Right atrium auricular region (tissue), 2 donors: Measurements from ENCODE around the gene SCAP. TPM values are rescaled to one million over a fixed set of nuclear protein-coding genes. Genes with fewer than 3 reads are reported as not detected.

Experiments used
- DNase-seq: peaks from one replicate; pipeline ENCODE4 v3.0.0-alpha.2; 2019; ENCODE audit warnings: low spot score
- H3K27ac ChIP-seq, 2 donors: fragments of 200-600 bp; sonication (generic); 1 replicate in 1 of 2; 2 replicates in 1 of 2; pipeline ENCODE4 v1.5.1; 2016 to 2019
- H3K27me3 ChIP-seq, 2 donors: fragments of 200-600 bp; sonication (generic); one replicate each; pipeline versions ENCODE4 v1.5.1 to v1.6.0; 2017 to 2019
- H3K36me3 ChIP-seq: fragments of 200-600 bp; sonication (generic); one replicate; pipeline ENCODE4 v1.5.1; 2016
- H3K4me1 ChIP-seq, 2 donors: fragments of 200-600 bp; sonication (generic); one replicate each; pipeline versions ENCODE4 v1.5.1 to v1.6.0; 2017 to 2019
- H3K4me3 ChIP-seq, 2 donors: fragments of 200-600 bp; sonication (generic); 1 replicate in 1 of 2; 2 replicates in 1 of 2; pipeline ENCODE4 v1.5.1; 2017 to 2019; ENCODE audit warnings: mild to moderate bottlenecking in 1 of 2, moderate library complexity in 1 of 2
- H3K9me3 ChIP-seq, 2 donors: fragments of 200-600 bp; sonication (generic); one replicate each; pipeline ENCODE4 v1.5.1; 2019
- total RNA-seq, 2 donors: library from RNA; depleted of rRNA; stranded (reverse); fragments of >200 nt; gene quantifications; one replicate each; pipeline ENCODE4 v1.1.0, GENCODE V29; 2016
- TF ChIP-seq, protein P1 (sequence below), 2 donors: fragments of 200-600 bp; sonication (generic); IDR thresholded peaks; one replicate each; pipeline ENCODE4 v1.5.1; 2019; ENCODE audit warnings: antibody characterized with exemption in 2 of 2

SCAP gene
- total RNA-seq, 2 donors from 2014 or later: 46.5 to 57.3 TPM

DNA sequence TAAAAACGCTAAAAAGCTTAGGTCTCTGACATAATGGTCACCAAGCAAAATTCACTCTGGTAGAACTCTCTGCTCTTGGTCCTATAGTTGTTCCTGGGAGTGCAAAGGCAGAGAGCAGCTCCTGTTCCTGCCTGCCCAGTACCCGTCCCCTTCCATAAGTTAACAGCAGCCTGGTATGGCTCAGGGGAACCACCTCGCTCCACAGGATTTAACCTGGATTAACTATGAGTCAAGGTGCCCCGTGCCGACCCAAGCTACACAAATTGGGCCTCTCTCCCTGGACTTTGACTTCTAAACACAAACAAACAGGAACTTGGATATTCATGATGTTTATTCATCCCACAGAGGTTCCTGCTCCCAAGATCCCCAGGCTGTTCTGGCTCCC, 32.1 kb downstream of the SCAP start:
- Histone ChIP-seq H3K27ac (peak overlapping the region; percentile 64 to 80), H3K27me3 (no peaks in the 10 kb centered on the region), H3K9me3 (no peaks in the 10 kb centered on the region), H3K4me3 (no peak overlapping the region), H3K4me1 (peaks cover 0 to 21% of the 10 kb centered on the region in 2 donors), H3K36me3 (peaks cover 19% of the 10 kb centered on the region)
- DNase-seq: no peak
- TF ChIP-seq, protein P1, sequence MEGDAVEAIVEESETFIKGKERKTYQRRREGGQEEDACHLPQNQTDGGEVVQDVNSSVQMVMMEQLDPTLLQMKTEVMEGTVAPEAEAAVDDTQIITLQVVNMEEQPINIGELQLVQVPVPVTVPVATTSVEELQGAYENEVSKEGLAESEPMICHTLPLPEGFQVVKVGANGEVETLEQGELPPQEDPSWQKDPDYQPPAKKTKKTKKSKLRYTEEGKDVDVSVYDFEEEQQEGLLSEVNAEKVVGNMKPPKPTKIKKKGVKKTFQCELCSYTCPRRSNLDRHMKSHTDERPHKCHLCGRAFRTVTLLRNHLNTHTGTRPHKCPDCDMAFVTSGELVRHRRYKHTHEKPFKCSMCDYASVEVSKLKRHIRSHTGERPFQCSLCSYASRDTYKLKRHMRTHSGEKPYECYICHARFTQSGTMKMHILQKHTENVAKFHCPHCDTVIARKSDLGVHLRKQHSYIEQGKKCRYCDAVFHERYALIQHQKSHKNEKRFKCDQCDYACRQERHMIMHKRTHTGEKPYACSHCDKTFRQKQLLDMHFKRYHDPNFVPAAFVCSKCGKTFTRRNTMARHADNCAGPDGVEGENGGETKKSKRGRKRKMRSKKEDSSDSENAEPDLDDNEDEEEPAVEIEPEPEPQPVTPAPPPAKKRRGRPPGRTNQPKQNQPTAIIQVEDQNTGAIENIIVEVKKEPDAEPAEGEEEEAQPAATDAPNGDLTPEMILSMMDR (IDR thresholded peaks at IDR 0.05): no peak

DNA sequence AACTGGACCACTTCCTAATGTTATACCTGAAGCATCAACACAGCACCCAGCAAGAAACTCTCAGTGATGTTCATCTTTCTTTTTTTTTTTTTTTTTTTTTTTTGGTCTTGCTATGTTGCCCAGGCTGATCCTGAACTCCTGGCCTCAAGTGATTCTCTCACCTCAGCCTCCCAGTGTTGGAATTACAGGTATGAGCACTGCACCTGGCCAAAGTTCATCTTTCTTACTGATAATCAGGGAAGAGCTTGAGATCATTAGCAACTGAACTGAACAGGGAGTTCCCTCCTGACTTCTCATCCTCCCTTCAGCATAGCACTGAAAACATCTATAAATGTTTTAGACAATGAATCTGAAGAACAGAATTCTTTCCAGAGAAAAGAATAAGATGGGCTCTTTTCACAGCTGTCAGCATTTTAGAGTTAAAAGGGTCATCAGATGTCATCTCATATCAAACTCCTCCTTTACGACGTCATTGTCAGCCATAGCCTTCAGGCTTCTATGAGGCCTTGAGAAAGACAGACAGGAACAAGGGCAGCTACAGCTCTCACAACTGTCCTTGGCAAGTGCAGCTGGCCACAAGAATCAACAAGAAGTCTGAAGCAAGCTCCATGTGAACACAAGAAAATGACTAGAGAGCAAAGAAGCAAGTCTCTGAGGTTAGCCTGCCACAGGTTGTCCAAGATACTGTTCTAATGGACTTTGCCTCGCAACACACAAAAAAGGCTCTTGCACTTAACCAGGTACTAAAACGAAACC, 33.8 kb downstream of the SCAP start:
- no peak for DNase-seq
- peaks cover 19% of the 10 kb centered on the region for H3K36me3 ChIP-seq
- H3K4me1 ChIP-seq: peaks cover 0 to 21% of the 10 kb centered on the region in 2 donors
- TF ChIP-seq, protein P1 (IDR thresholded peaks at IDR 0.05): no peak
- no peak overlapping the region for H3K4me3 ChIP-seq
- H3K9me3 ChIP-seq: no peaks in the 10 kb centered on the region
- no peaks in the 10 kb centered on the region for H3K27me3 ChIP-seq
- peak overlapping the region; percentile 64 to 80 for H3K27ac ChIP-seq

DNA sequence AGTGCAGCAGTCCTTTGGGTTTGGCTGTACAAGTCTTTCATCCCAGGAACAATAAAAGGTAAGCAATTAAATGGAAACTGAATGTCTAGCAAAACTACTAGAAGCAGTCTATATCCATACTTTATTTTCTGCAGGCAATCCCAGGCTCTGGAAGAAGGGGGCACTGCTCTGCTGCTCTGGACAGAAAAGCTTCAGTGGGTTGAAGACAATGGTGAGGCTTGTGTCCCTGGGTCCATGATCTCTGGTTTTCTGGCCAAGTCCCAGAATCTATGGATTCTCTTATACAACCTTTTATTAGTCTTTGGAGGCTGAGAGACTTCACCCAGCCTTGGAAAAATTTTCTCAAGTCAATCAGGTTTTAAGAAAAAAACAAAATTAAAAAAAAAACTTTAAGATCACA, 35.6 kb downstream of the SCAP start:
- DNase-seq: no peak
- Histone ChIP-seq H3K27ac (no peak overlapping the region), H3K27me3 (no peaks in the 10 kb centered on the region), H3K4me3 (no peak overlapping the region), H3K36me3 (peaks cover 19% of the 10 kb centered on the region), H3K9me3 (no peaks in the 10 kb centered on the region), H3K4me1 (peaks cover 0 to 21% of the 10 kb centered on the region in 2 donors)
- TF ChIP-seq, protein P1 (IDR thresholded peaks at IDR 0.05): no peak

DNA sequence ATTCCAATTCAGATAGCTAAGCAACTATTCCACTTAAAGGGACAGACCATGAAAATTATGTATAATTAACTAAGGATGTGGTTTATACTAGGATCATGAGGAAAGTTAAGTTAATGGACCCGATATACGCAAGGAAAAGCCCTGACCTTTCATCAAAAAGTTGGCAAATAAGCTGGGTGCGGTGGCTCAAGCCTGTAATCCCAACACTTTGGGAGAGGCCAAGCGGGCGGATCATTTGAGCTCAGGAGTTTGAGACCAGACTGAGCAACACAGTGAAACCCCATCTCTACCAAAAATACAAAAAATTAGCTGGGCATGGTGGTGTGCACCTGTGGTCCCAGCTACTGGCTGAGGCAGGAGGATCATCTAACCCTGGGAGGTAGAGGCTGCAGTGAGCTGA, 39.6 kb downstream of the SCAP start:
- Histone ChIP-seq H3K27ac (no peak overlapping the region), H3K9me3 (no peaks in the 10 kb centered on the region), H3K36me3 (peaks cover 42% of the 10 kb centered on the region), H3K27me3 (no peaks in the 10 kb centered on the region), H3K4me1 (no peaks in the 10 kb centered on the region), H3K4me3 (no peak overlapping the region)
- no peak for DNase-seq
- TF ChIP-seq, protein P1 (IDR thresholded peaks at IDR 0.05): no peak

DNA sequence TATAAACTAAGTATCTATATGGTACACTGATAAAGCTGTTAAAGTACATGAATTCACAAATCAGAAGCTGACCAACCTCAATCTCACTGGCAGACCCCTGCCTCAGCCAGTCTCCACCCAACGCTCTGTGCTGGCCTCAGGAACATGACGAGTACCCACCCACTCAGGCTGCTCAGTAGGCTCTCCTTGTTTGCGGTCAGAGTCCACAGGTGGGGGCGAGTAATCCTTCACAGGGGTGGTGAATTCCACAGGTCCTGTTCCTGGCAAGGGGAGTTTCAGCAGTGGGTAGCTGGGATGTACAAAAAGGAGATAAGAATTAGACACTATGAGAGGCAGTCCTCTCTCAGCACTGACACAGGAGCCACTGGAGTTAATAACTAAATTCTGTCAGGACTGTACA, 40.9 kb downstream of the SCAP start:
- Histone ChIP-seq H3K36me3 (peaks cover 37% of the 10 kb centered on the region), H3K4me1 (no peaks in the 10 kb centered on the region), H3K9me3 (no peaks in the 10 kb centered on the region), H3K27ac (no peak overlapping the region), H3K27me3 (no peaks in the 10 kb centered on the region), H3K4me3 (no peak overlapping the region)
- DNase-seq: no peak
- TF ChIP-seq, protein P1 (IDR thresholded peaks at IDR 0.05): no peak

DNA sequence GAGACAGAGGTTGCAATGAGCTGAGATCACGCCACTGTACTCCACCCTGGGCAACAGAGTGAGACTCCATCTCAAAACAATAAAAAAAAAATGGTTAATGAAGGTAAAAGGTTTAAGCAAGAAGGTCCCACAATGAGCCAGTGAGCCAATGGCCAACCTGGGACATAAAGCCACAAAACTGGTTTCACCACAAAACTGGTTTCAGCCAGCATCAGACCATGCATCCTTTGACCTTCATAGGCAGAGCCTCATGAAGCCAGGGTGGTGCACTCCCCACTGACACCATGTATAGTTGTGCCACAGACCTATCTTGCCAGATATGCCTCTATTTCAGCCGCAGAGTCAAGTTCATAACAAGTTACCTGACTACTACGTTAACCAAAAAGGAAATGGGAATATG, 41.9 kb downstream of the SCAP start:
- H3K4me1 ChIP-seq: no peaks in the 10 kb centered on the region
- H3K4me3 ChIP-seq: no peak overlapping the region
- H3K9me3 ChIP-seq: no peaks in the 10 kb centered on the region
- TF ChIP-seq, protein P1 (IDR thresholded peaks at IDR 0.05): no peak
- no peaks in the 10 kb centered on the region for H3K27me3 ChIP-seq
- no peak for DNase-seq
- peaks cover 27% of the 10 kb centered on the region for H3K36me3 ChIP-seq
- H3K27ac ChIP-seq: no peak overlapping the region
